H9 (cell line): Measurements from ENCODE around the gene ESRRB. TPM values are rescaled to one million over a fixed set of nuclear protein-coding genes. Genes with fewer than 3 reads are reported as not detected.

Experiments
- DNase-seq: peaks from one replicate; pipeline ENCODE4 v3.0.0-alpha.2; 2017
- H2AFZ ChIP-seq: one replicate; pipeline ENCODE4 v1.6.1; 2013; ENCODE audit warnings: mild to moderate bottlenecking, low read length, control low read depth, moderate library complexity
- H2AK5ac ChIP-seq: 2 replicates; pipeline ENCODE4 v1.6.1; 2013; ENCODE audit warnings: low read length, control low read depth, mixed read lengths; ENCODE audit not compliant: insufficient read length
- H2BK120ac ChIP-seq: one replicate; pipeline ENCODE4 v1.6.1; 2013; ENCODE audit warnings: low read depth, mild to moderate bottlenecking, low read length, control low read depth, inconsistent platforms; ENCODE audit not compliant: poor library complexity, severe bottlenecking
- H2BK12ac ChIP-seq: 2 replicates; pipeline ENCODE4 v1.6.1; 2013; ENCODE audit warnings: low read length, control low read depth, mixed read lengths, low read depth; ENCODE audit not compliant: insufficient read length
- H2BK15ac ChIP-seq: 2 replicates; pipeline ENCODE4 v1.6.1; 2013; ENCODE audit warnings: low read depth, low read length, control low read depth
- H2BK20ac ChIP-seq: one replicate; pipeline ENCODE4 v1.6.1; 2013; ENCODE audit warnings: low read depth, mild to moderate bottlenecking, low read length, control low read depth, inconsistent platforms; ENCODE audit not compliant: poor library complexity, severe bottlenecking
- H2BK5ac ChIP-seq: 2 replicates; pipeline ENCODE4 v1.6.1; 2013; ENCODE audit warnings: low read length, control low read depth, mixed read lengths; ENCODE audit not compliant: insufficient read length
- H3K14ac ChIP-seq: 2 replicates; pipeline ENCODE4 v1.6.1; 2013; ENCODE audit warnings: low read length, control low read depth; ENCODE audit not compliant: insufficient read depth
- H3K18ac ChIP-seq: 2 replicates; pipeline ENCODE4 v1.6.1; 2013; ENCODE audit warnings: low read depth, mild to moderate bottlenecking, mixed read lengths, low read length, control low read depth; ENCODE audit not compliant: insufficient read length
- H3K23ac ChIP-seq: 2 replicates; pipeline ENCODE4 v1.6.1; 2013; ENCODE audit warnings: low read length, control low read depth, mixed read lengths, low read depth; ENCODE audit not compliant: insufficient read length
- H3K23me2 ChIP-seq: 2 replicates; pipeline ENCODE4 v1.6.1; 2013; ENCODE audit warnings: low read depth, mild to moderate bottlenecking, mixed read lengths, low read length, control low read depth; ENCODE audit not compliant: insufficient read length, poor library complexity, severe bottlenecking
- H3K27ac ChIP-seq: 2 replicates; pipeline ENCODE4 v1.5.1; 2013; ENCODE audit warnings: low read length, control low read depth, mixed read lengths, low read depth; ENCODE audit not compliant: insufficient read length
- H3K27me3 ChIP-seq: 2 replicates; pipeline ENCODE4 v1.6.1; 2013; ENCODE audit warnings: low read length, control low read depth, inconsistent platforms; ENCODE audit not compliant: insufficient read depth
- H3K4ac ChIP-seq: 2 replicates; pipeline ENCODE4 v1.6.1; 2013; ENCODE audit warnings: low read depth, mild to moderate bottlenecking, control low read depth, inconsistent platforms, low read length, moderate library complexity
- H3K4me1 ChIP-seq: 2 replicates; pipeline ENCODE4 v1.6.1; 2013; ENCODE audit warnings: low read length, control low read depth, inconsistent platforms; ENCODE audit not compliant: insufficient read depth
- H3K4me2 ChIP-seq: 2 replicates; pipeline ENCODE4 v1.6.1; 2013; ENCODE audit warnings: low read length, control low read depth, mixed read lengths; ENCODE audit not compliant: insufficient read length, insufficient read depth
- H3K56ac ChIP-seq: 2 replicates; pipeline ENCODE4 v1.6.1; 2013; ENCODE audit warnings: low read depth, mild to moderate bottlenecking, mixed read lengths, low read length, control low read depth; ENCODE audit not compliant: insufficient read length
- H3K79me1 ChIP-seq: 2 replicates; pipeline ENCODE4 v1.6.1; 2013; ENCODE audit warnings: low read depth, mild to moderate bottlenecking, moderate library complexity, low read length, control low read depth, inconsistent platforms; ENCODE audit not compliant: insufficient read depth, poor library complexity, severe bottlenecking
- H3K79me2 ChIP-seq: 2 replicates; pipeline ENCODE4 v1.6.1; 2013; ENCODE audit warnings: low read length, control low read depth, inconsistent platforms; ENCODE audit not compliant: insufficient read depth
- H3K9ac ChIP-seq: 2 replicates; pipeline ENCODE4 v1.6.1; 2013; ENCODE audit warnings: low read length, control low read depth, mixed read lengths; ENCODE audit not compliant: insufficient read length; ENCODE audit errors: extremely low read depth
- H3K9me3 ChIP-seq: one replicate; pipeline ENCODE4 v1.6.1; 2013; ENCODE audit warnings: low read depth, low read length, inconsistent platforms; ENCODE audit not compliant: control insufficient read depth
- H3T11ph ChIP-seq: one replicate; pipeline ENCODE4 v1.6.1; 2013; ENCODE audit warnings: mild to moderate bottlenecking, low read length, control low read depth, inconsistent platforms
- H4K20me1 ChIP-seq: one replicate; pipeline ENCODE4 v1.6.1; 2013; ENCODE audit not compliant: control insufficient read depth, insufficient read length, insufficient read depth
- H4K5ac ChIP-seq: 2 replicates; pipeline ENCODE4 v1.6.1; 2013; ENCODE audit warnings: low read depth, mild to moderate bottlenecking, mixed read lengths, low read length, control low read depth; ENCODE audit not compliant: insufficient read length
- H4K8ac ChIP-seq: replicated peaks from 2 replicates; pipeline ENCODE4 v1.6.1; 2013; ENCODE audit warnings: low read length, control low read depth, mixed read lengths, low read depth; ENCODE audit not compliant: insufficient read length
- H4K91ac ChIP-seq: 2 replicates; pipeline ENCODE4 v1.6.1; 2013; ENCODE audit warnings: low read depth, mild to moderate bottlenecking, moderate library complexity, mixed read lengths, low read length, control low read depth; ENCODE audit not compliant: insufficient read length
- H3K27ac Mint-ChIP-seq, 3 experiments: 2 replicates in 2 of 3; 3 replicates in 1 of 3; pipeline ENCODE4 v1.8.0; 2020 to 2021; ENCODE audit warnings: mixed read lengths in 3 of 3, mild to moderate bottlenecking in 1 of 3, moderate library complexity in 1 of 3
- H3K27me3 Mint-ChIP-seq: 2 replicates; pipeline ENCODE4 v1.8.0; 2021; ENCODE audit warnings: low read depth, mild to moderate bottlenecking, moderate library complexity, mixed read lengths
- H3K36me3 Mint-ChIP-seq, 3 experiments: 2 replicates in 2 of 3; 3 replicates in 1 of 3; pipeline ENCODE4 v1.8.0; 2020 to 2021; ENCODE audit warnings: low read depth in 3 of 3, mixed read lengths in 3 of 3; ENCODE audit not compliant: insufficient read depth in 1 of 3
- H3K4me1 Mint-ChIP-seq, 2 experiments: 2 replicates each; pipeline ENCODE4 v1.8.0; 2020; ENCODE audit warnings: mixed read lengths in 2 of 2
- H3K4me3 Mint-ChIP-seq, 2 experiments: 2 replicates in 1 of 2; 3 replicates in 1 of 2; pipeline ENCODE4 v1.8.0; 2020 to 2021; ENCODE audit warnings: mild to moderate bottlenecking in 2 of 2, mixed read lengths in 2 of 2, moderate library complexity in 1 of 2
- H3K9me3 Mint-ChIP-seq, 2 experiments: 2 replicates in 1 of 2; 3 replicates in 1 of 2; pipeline ENCODE4 v1.8.0; 2020; ENCODE audit warnings: mild to moderate bottlenecking in 2 of 2, mixed read lengths in 2 of 2, moderate library complexity in 1 of 2
- CTCF ChIP-seq: fragments of 200-600 bp; sonication (generic); conservative IDR thresholded peaks from 3 replicates; pipeline ENCODE4 v1.8.0; 2021; ENCODE audit warnings: antibody characterized with exemption, mild to moderate bottlenecking
- WGBS: extraction: QIAGEN DNeasy Blood & Tissue Kit; methylation state at CpG from one replicate; pipeline ENCODE4 v1.1.7; 2013; ENCODE audit warnings: missing lambda C conversion rate, low lambda C conversion rate, mixed read lengths; ENCODE audit not compliant: insufficient read length; ENCODE audit errors: extremely low coverage; 5-methylcytosine and 5-hydroxymethylcytosine counted together
- total RNA-seq: library from RNA; stranded (reverse); gene quantifications from 2 replicates; pipeline ENCODE4 v1.2.1, GENCODE V29; 2021

Gene ESRRB
- total RNA-seq, 1 experiment from 2014 or later: 0.11 TPM

GRCh38 chr14:76389841-76390240, 13.9 kb downstream of the ESRRB start:
- Histone ChIP-seq H3T11ph (no peak overlapping the region), H3K79me2 (no peaks in the 10 kb centered on the region), H3K23me2 (no peaks in the 10 kb centered on the region), H3K9ac (no peak overlapping the region), H4K8ac (no peak overlapping the region), H2BK120ac (no peak overlapping the region), H3K9me3 (no peaks in the 10 kb centered on the region), H4K91ac (no peak overlapping the region), H3K56ac (no peak overlapping the region), H3K27ac (no peak overlapping the region), H2BK15ac (no peak overlapping the region), H3K79me1 (no peaks in the 10 kb centered on the region), H3K14ac (no peak overlapping the region), H3K4me1 (0 out of 2 replicates have a peak, but pooled peaks cover 2% of the 10 kb centered on the region), H4K5ac (no peak overlapping the region), H2BK5ac (no peak overlapping the region), H4K20me1 (no peaks in the 10 kb centered on the region), H3K27me3 (no peaks in the 10 kb centered on the region), H2BK12ac (no peak overlapping the region), H2AFZ (no peak overlapping the region), H3K18ac (no peak overlapping the region), H2BK20ac (no peak overlapping the region), H3K4ac (no peak overlapping the region), H3K23ac (no peak overlapping the region), H3K4me2 (no peak overlapping the region), H2AK5ac (no peak overlapping the region)
- no peaks in the 10 kb centered on the region; a peak in 1 of 5 replicates for H3K9me3 Mint-ChIP-seq
- no peak for DNase-seq
- no peak overlapping the region for H3K4me3 Mint-ChIP-seq
- WGBS: no CpG with 5 or more reads among the region's 9 CpGs
- no peak for TF ChIP-seq CTCF
- H3K27me3 Mint-ChIP-seq: peaks cover 14% of the 10 kb centered on the region
- H3K4me1 Mint-ChIP-seq: peaks cover 0 to 23% of the 10 kb centered on the region in 2 experiments; a peak in 3 of 4 replicates
- H3K36me3 Mint-ChIP-seq: no peaks in the 10 kb centered on the region
- no peak overlapping the region for H3K27ac Mint-ChIP-seq
